ENCODE results near the gene PIGH. TPM values are rescaled to one million over a fixed set of nuclear protein-coding genes. Genes with fewer than 3 reads are reported as not detected.

The PIGH gene
- total and polyA plus RNA-seq, 10 of the 15 experiments (the other 5 are each of a cell fraction or from before 2014, with no cell fraction given): 15.5 to 46.6 (median 22.3) TPM

- DNase-seq (ENCODE audit: low read depth, low spot score) (no peak), ATAC-seq (no peak), FAIRE-seq (no peak)
- TF ChIP-seq GATAD2B (conservative IDR thresholded peaks at IDR 0.05; ENCODE audit: low read depth): no peak
- no peak for TF ChIP-seq ZNF592 (IDR thresholded peaks at IDR 0.05)
- TF ChIP-seq BRCA1 (IDR thresholded peaks at IDR 0.05; ENCODE audit: low read depth, low read length): no peak
- no peak for TF ChIP-seq KAT2A (conservative IDR thresholded peaks at IDR 0.05; ENCODE audit: control insufficient read depth, low read depth, low read length)
- TF ChIP-seq PRDM15 (CRISPR knock-in tag; IDR thresholded peaks at IDR 0.05): no peak
- TF ChIP-seq CBX5 (IDR thresholded peaks at IDR 0.05; ENCODE audit: low read depth): no peak
- TF ChIP-seq RFX5 (IDR thresholded peaks at IDR 0.05; ENCODE audit: low read depth, low read length): no peak
- in situ Hi-C loops (cut with MboI) (loop anchor here (5.0 kb wide), 1 partner anchor 142 kb away; no protein-coding TSS in a partner anchor), intact Hi-C loops (cut with micrococcal nuclease; ENCODE audit: unreplicated experiment) (no loop called here)
- Histone ChIP-seq H3K27ac (ENCODE audit: control insufficient read depth, insufficient read depth) (no peak overlapping the region), H3K4me2 (ENCODE audit: control insufficient read depth, insufficient read depth) (no peak overlapping the region), H3K27me3 (replicated peaks in 1 of 2; ENCODE audit: control insufficient read depth in 2 of 2, insufficient read depth in 2 of 2, low read length in 1 of 2) (no peaks in the 10 kb centered on the region), H4K20me1 (ENCODE audit: control insufficient read depth, insufficient read depth) (no peaks in the 10 kb centered on the region), H3K4me1 (ENCODE audit: control insufficient read depth, insufficient read depth, low read length) (no peaks in the 10 kb centered on the region), H2AFZ (ENCODE audit: control insufficient read depth, low read depth, low read length) (no peak overlapping the region), H3K79me2 (ENCODE audit: control insufficient read depth, insufficient read depth, low read length) (no peaks in the 10 kb centered on the region), H3K9me3 (replicated peaks; ENCODE audit: control insufficient read depth, insufficient read depth, low read length) (no peaks in the 10 kb centered on the region), H3K9ac (ENCODE audit: control insufficient read depth, insufficient read depth, low read length) (no peak overlapping the region), H3K4me3 (no peak overlapping the region), H3K36me3 (ENCODE audit: control insufficient read depth in 2 of 2, insufficient read depth in 2 of 2, low read length in 1 of 2) (no peaks in the 10 kb centered on the region)
- CTCF ChIA-PET: interaction anchor here (4.9 to 27.6 kb wide), 3 partner anchors 15 to 145 kb away, joined by 61 to 583 read pairs (median 106); no protein-coding TSS in a partner anchor
- SMC1A ChIA-PET (ENCODE audit: uncharacterized antibody, unreplicated experiment): interaction anchor here (6.1 kb wide), 1 partner anchor 142 kb away, joined by 185 read pairs; no protein-coding TSS in a partner anchor
- POLR2A ChIA-PET: no interaction called here
- BruUV-seq (replicated peaks): no TSS peak
- 52% methylated on average over 11 of the region's 11 CpGs for WGBS (ENCODE audit: insufficient coverage, insufficient replicate concordance, low lambda C conversion rate, missing lambda C conversion rate)
- RAD21 ChIA-PET (ENCODE audit: unreplicated experiment): interaction anchor here (3.4 to 5.8 kb wide), 2 partner anchors 141 to 148 kb away, joined by 29 to 176 read pairs; no protein-coding TSS in a partner anchor
Observed at GRCh38 chr14:67569011-67569650, 30.9 kb downstream of the PIGH start.
